Suppressor macrophage (primary cell): Measurements from ENCODE around the gene CORO2A.

Source experiments
- DNase-seq, 4 experiments: peaks; one replicate each; pipeline ENCODE4 v3.0.0-alpha.2; 2020 to 2022

CORO2A gene

DNA sequence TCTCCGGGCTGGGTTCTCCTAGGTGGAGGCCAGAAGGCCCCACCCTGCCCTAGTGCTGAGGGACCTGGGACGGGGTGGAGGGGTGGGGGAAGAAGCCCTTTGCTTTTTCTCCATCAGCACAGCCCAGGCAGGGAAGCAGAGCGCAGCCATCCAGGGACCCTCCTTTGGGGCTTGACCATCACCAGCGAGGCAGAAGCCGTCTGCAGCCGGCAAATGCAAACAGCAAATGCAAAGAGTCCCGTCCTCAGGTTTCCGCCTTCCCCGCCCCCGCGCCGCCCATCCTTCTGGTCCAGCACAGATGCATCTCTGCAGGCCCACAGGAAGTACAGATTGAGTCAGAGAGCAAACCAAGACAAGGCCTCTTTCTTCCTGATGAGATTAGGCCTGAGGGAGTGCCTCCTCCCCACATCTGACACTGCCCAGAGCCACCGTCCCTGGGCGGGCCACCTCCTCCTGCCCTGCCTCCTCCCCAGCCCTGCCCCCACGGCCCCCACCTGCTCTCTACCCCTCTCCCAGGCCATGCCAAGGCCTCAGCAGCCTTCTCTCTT, 23.4 kb downstream of the CORO2A start:
- no peak for DNase-seq

DNA sequence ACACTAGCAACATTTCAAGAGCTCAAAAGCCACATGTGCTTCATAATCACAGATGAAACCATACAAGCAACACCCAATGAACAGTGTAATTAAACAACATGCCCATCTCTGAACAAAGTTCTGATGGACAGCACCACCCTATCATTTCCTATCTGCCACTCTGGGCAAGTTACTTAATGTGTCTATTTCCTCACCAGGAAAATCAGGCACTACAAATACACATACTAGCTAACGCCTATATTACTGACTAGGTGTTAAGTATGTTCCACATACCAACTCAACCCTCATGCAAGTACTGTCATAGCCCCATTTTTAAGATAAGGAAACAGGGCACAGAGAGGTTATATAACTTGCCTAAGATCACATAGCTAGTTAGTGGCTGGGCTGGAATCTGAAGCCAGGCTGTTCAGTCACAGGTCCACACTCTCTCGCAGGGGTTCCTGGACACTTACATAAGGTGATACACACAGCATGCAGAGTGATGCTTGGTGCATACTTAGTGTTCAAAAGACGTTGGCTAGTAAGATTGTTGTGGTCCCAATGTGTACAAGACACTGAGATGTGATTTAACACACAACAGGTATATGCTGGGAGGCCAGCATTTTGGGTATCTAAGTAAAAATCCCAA, 24.2 kb downstream of the CORO2A start:
- no peak for DNase-seq

- DNase-seq, result peak in 2 of 4 experiments; percentile 38 to 43
Measured at GRCh38 chr9:98164912-98165311, 27.5 kb downstream of the CORO2A start.

GRCh38 chr9:98162613-98163012, 29.8 kb downstream of the CORO2A start:
- DNase-seq, result no peak

DNA sequence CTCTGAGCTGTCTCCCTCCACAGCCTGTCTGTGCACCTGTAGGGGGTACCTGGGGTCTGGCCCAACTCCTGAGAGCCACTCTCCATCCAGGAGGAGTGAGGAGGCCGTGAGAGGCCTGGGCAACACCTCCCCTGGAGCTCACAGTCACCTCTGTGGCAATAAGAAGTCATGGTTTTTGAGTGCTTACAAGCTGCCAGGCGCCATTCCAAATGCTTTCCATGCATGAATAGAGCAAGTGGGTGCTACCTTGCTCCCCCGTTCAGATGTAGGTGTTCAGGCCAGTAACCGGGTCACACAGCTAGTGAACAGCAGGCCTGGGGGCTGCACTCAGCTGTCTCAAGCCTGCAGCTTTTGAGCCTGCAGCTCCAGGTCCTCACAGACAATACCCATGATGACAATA, 30.6 kb downstream of the CORO2A start:
- no peak for DNase-seq

DNA sequence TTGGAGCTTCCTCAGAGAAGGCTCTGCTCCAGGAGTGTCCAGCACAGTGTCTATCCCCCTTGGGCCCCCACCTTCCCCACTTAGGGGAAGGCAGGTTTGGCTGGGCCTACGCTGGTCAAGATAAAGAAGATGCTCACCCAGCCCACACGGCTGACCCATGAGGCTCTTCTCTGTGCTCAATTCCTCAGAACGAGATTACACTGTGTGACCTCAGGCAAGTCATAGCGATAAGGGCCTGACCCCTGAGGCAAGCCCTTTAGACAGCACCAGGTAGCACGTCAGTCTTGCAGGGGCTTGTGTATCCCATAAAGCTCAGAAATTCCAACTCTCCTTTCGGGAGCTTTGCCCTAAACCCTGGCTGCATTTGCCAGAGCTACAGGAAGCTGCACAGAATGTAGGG, 32.6 kb downstream of the CORO2A start:
- no peak for DNase-seq

DNA sequence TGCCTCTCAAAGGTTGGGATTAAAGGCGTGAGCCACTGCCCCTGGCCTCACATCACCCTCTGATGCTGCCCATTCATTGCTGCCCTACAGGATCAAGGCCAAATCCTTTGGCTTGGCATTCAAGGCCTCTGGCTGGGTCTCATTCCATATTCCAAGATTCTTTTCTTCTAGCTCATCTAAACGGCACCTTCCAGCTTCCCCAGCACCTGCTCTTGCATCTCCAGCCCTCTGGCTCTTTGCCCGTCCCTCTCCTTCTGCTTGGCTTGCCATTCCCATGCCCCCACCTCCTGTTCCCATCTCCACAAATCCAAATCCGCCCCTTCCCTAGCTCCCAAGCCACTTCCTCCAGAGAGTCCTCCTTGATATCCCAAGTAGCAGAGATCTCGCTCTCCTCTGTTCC, 33.1 kb downstream of the CORO2A start:
- DNase-seq, result no peak

GRCh38 chr9:98158071-98158831, 34.2 kb downstream of the CORO2A start:
- DNase-seq, result peak in 3 of 4 experiments; percentile 19 to 36 (median 32)

GRCh38 chr9:98157372-98157771, 35.1 kb downstream of the CORO2A start:
- no peak for DNase-seq

DNA sequence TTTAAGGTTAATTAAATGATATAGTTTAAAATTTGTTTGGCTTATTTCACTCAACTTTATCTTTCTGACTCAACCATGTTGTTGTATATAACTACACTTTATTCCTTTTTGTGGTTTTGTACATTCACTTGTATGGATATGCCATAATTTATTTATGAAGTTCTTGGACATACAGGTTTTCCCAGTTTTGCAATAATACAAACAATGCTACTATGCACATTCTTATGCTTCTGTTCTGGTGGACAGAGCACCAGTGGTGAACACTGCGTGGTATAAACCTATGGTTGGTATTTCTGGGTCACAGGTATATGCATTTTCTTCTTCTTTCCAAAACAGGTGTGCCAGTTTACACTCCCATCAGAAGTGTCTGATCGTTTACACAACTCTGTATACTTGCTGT, 37.8 kb downstream of the CORO2A start:
- no peak for DNase-seq

DNA sequence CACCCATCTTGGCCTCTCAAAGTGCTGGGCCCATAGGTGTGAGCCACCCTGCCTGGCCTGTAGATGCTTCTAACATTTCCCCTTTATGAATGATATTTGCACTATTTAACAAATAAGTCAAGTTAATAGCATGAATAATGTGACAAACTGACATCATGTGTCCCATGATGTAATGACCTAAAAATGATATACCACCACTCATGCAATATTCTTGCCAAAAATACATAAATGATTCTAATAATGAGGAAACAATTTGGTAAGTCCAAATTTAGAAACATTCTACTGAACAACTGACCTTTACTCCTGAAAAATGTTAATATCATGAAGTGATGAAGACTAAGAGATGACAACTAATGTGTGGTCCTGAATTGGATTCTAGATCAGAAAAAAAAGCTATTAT, 39.9 kb downstream of the CORO2A start:
- peak in 2 of 4 experiments; percentile 43 for DNase-seq

DNA sequence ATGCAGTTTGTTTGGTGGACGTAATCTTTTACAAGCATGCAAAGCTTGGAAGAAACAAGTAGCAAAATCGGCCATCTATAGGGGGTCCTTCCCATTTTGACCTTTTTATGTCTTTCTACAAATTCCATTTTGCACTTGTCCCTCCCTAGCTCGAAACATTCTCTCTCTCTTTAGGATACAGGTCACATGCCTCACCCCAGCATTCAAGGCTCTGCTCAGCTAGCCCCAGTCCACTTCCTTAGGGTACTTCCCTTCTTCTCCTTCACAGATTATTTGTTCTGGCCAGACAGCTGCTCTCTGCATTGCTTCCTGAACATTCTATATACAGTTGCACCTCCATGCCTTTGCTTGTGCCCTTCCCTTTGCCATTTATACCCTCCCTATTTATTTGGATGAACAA, 41.7 kb downstream of the CORO2A start:
- peak; percentile 54 to 81 (median 75) for DNase-seq

GRCh38 chr9:98150164-98150563, 42.3 kb downstream of the CORO2A start:
- DNase-seq, result peak; percentile 53 to 80 (median 78)

GRCh38 chr9:98149422-98149821, 43.0 kb downstream of the CORO2A start:
- no peak for DNase-seq

- DNase-seq, result no peak
Measured at GRCh38 chr9:98148486-98148885, 44.0 kb downstream of the CORO2A start.

- DNase-seq, result no peak
Measured at GRCh38 chr9:98147582-98147981, 44.9 kb downstream of the CORO2A start.

GRCh38 chr9:98146101-98146991, 46.1 kb downstream of the CORO2A start:
- peak; percentile 64 to 84 (median 76) for DNase-seq

DNA sequence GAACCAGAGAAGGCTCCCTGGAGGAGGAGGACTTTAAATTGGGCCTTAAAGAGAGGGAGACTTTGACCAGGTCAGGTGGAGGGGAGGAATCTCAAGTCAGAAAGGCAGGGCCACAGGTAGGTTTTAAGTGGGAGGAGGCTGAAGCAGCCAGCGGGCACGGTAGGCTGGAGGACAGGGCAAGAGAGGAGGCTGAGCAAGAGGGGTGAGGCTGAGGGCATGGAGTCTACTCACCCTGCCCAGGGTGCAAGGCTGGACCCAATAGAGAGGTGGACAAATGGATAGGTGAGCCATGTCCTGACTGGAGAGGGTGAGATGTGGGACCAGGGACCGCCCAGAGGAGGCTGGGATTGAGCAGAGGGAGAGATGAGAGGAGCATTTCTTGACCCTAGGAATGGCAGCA, 47.8 kb downstream of the CORO2A start:
- DNase-seq, result no peak

- DNase-seq, result no peak
Measured at GRCh38 chr9:98144076-98144475, 48.4 kb downstream of the CORO2A start.

DNA sequence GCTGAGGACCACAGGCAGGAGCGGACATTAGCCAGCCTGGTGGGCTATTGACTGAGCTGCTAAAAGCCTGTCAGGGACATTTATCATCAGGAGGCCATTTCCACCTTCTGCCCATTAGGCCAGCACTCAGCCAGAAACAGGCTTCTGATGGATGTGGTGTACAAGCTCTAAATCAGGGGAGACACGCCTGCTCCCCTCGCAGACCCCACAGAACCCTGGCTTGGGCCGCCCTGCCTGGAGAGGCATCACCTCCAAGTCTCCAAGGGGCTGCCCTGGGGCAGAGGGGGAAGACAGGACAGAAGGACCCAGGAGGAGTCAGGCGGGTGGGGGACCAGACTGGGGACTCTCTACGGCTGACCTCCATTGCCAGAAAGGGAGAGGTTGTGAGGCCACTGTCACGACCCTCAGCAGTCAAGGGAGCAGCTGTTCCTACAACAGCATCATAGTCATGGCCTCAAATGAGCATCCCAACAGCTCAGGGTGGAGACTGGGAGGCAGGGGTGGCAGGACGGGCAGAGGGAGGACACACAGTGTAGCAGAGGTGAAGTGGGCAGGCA, 49.4 kb downstream of the CORO2A start:
- DNase-seq, result no peak

DNA sequence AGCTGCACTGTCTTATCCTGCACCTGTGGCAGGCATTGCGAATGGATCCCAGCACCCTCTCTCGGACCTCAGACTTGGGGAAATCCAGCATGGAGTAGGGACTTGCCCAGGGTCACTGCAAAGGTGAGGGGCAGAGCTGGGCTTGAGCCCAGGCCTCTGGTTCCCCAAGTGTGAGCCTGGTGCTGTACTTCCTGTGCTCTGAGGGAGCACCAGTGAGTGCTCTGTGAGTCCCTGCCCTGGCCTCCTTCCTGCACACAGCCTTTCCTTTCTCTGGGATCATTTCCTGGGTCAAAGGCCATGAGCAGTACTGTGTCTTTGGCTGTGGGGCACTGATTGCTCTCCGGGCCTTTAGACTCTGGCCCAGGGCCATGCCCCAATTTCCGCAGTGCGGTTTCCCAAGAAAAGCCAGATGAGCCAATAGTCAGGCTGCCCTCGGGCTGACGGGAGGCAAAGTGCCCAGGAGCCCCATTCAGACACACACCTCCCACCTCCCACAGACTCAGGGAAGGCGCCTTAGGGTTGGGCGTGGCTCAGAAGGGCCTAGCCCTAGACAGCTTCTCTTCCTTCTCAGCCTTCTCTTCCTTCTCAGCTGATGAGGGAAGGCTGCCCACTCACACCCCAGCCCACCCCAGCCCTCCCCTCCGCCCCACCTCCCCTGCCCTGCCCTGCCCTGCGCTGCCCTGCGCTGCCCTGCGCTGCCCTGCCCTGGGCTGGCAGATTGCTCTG, 50.1 kb downstream of the CORO2A start:
- DNase-seq, result peak in 3 of 4 experiments; percentile 37 to 66 (median 45)

- no peak for DNase-seq
Measured at GRCh38 chr9:98140503-98140902, 51.9 kb downstream of the CORO2A start.
